NCI-H526 (cell line): ENCODE data around the gene FBXL7.

Source experiments
- DNase-seq, 2 experiments: peaks; one replicate each; lab custom pipeline; 2025; lab: John Stamatoyannopoulos, UW

FBXL7 gene

GRCh38 chr5:15612915-15613635 lies 113.1 kb downstream of the FBXL7 start:
- DNase-seq: no peak

- no peak for DNase-seq
These were observed 114.7 kb downstream of the FBXL7 start for GRCh38 chr5:15614679-15615078.

- no peak for DNase-seq
These were observed 115.9 kb downstream of the FBXL7 start for GRCh38 chr5:15615859-15616258.

GRCh38 chr5:15618938-15619337 lies 119.0 kb downstream of the FBXL7 start:
- no peak for DNase-seq

GRCh38 chr5:15620501-15620900 lies 120.5 kb downstream of the FBXL7 start:
- DNase-seq: no peak

- DNase-seq: no peak
These were observed 121.1 kb downstream of the FBXL7 start for GRCh38 chr5:15621094-15621493.

GRCh38 chr5:15623794-15624193 lies 123.8 kb downstream of the FBXL7 start:
- no peak for DNase-seq

- DNase-seq: no peak
These were observed 127.1 kb downstream of the FBXL7 start for GRCh38 chr5:15627109-15627508.

- no peak for DNase-seq
These were observed 127.7 kb downstream of the FBXL7 start for GRCh38 chr5:15627647-15628046.

- no peak for DNase-seq
These were observed 130.5 kb downstream of the FBXL7 start for GRCh38 chr5:15630441-15630840.

GRCh38 chr5:15634591-15635288 lies 134.8 kb downstream of the FBXL7 start:
- DNase-seq: no peak

- no peak for DNase-seq
These were observed 135.3 kb downstream of the FBXL7 start for GRCh38 chr5:15635289-15635616.

- no peak for DNase-seq
These were observed 137.4 kb downstream of the FBXL7 start for GRCh38 chr5:15637345-15637744.

- DNase-seq: no peak
These were observed 137.9 kb downstream of the FBXL7 start for GRCh38 chr5:15637886-15638285.

- DNase-seq: no peak
These were observed 138.3 kb downstream of the FBXL7 start for GRCh38 chr5:15638296-15638695.

GRCh38 chr5:15639288-15639687 lies 139.3 kb downstream of the FBXL7 start:
- DNase-seq: no peak

- DNase-seq: no peak
These were observed 140.1 kb downstream of the FBXL7 start for GRCh38 chr5:15640116-15640515.

GRCh38 chr5:15643731-15644130 lies 143.8 kb downstream of the FBXL7 start:
- no peak for DNase-seq

- DNase-seq: no peak
These were observed 145.6 kb downstream of the FBXL7 start for GRCh38 chr5:15645381-15646160.

- no peak for DNase-seq
These were observed 146.4 kb downstream of the FBXL7 start for GRCh38 chr5:15646371-15646770.

- DNase-seq: no peak
These were observed 147.3 kb downstream of the FBXL7 start for GRCh38 chr5:15647251-15647650.

- DNase-seq: no peak
These were observed 150.3 kb downstream of the FBXL7 start for GRCh38 chr5:15650266-15650665.

GRCh38 chr5:15654779-15655178 lies 154.8 kb downstream of the FBXL7 start:
- peak in 1 of 2 experiments; percentile 1 for DNase-seq
